H9 (cell line): Measurements from ENCODE around the gene CTNNBL1. TPM values are rescaled to one million over a fixed set of nuclear protein-coding genes. Genes with fewer than 3 reads are reported as not detected.

Experiments
- DNase-seq: peaks from one replicate; pipeline ENCODE4 v3.0.0-alpha.2; 2017
- H2AFZ ChIP-seq: one replicate; pipeline ENCODE4 v1.6.1; 2013; ENCODE audit warnings: mild to moderate bottlenecking, low read length, control low read depth, moderate library complexity
- H2AK5ac ChIP-seq: 2 replicates; pipeline ENCODE4 v1.6.1; 2013; ENCODE audit warnings: low read length, control low read depth, mixed read lengths; ENCODE audit not compliant: insufficient read length
- H2BK120ac ChIP-seq: one replicate; pipeline ENCODE4 v1.6.1; 2013; ENCODE audit warnings: low read depth, mild to moderate bottlenecking, low read length, control low read depth, inconsistent platforms; ENCODE audit not compliant: poor library complexity, severe bottlenecking
- H2BK12ac ChIP-seq: 2 replicates; pipeline ENCODE4 v1.6.1; 2013; ENCODE audit warnings: low read length, control low read depth, mixed read lengths, low read depth; ENCODE audit not compliant: insufficient read length
- H2BK15ac ChIP-seq: 2 replicates; pipeline ENCODE4 v1.6.1; 2013; ENCODE audit warnings: low read depth, low read length, control low read depth
- H2BK20ac ChIP-seq: one replicate; pipeline ENCODE4 v1.6.1; 2013; ENCODE audit warnings: low read depth, mild to moderate bottlenecking, low read length, control low read depth, inconsistent platforms; ENCODE audit not compliant: poor library complexity, severe bottlenecking
- H2BK5ac ChIP-seq: 2 replicates; pipeline ENCODE4 v1.6.1; 2013; ENCODE audit warnings: low read length, control low read depth, mixed read lengths; ENCODE audit not compliant: insufficient read length
- H3K14ac ChIP-seq: 2 replicates; pipeline ENCODE4 v1.6.1; 2013; ENCODE audit warnings: low read length, control low read depth; ENCODE audit not compliant: insufficient read depth
- H3K18ac ChIP-seq: 2 replicates; pipeline ENCODE4 v1.6.1; 2013; ENCODE audit warnings: low read depth, mild to moderate bottlenecking, mixed read lengths, low read length, control low read depth; ENCODE audit not compliant: insufficient read length
- H3K23ac ChIP-seq: 2 replicates; pipeline ENCODE4 v1.6.1; 2013; ENCODE audit warnings: low read length, control low read depth, mixed read lengths, low read depth; ENCODE audit not compliant: insufficient read length
- H3K23me2 ChIP-seq: 2 replicates; pipeline ENCODE4 v1.6.1; 2013; ENCODE audit warnings: low read depth, mild to moderate bottlenecking, mixed read lengths, low read length, control low read depth; ENCODE audit not compliant: insufficient read length, poor library complexity, severe bottlenecking
- H3K27ac ChIP-seq: 2 replicates; pipeline ENCODE4 v1.5.1; 2013; ENCODE audit warnings: low read length, control low read depth, mixed read lengths, low read depth; ENCODE audit not compliant: insufficient read length
- H3K27me3 ChIP-seq: 2 replicates; pipeline ENCODE4 v1.6.1; 2013; ENCODE audit warnings: low read length, control low read depth, inconsistent platforms; ENCODE audit not compliant: insufficient read depth
- H3K4ac ChIP-seq: 2 replicates; pipeline ENCODE4 v1.6.1; 2013; ENCODE audit warnings: low read depth, mild to moderate bottlenecking, control low read depth, inconsistent platforms, low read length, moderate library complexity
- H3K4me1 ChIP-seq: 2 replicates; pipeline ENCODE4 v1.6.1; 2013; ENCODE audit warnings: low read length, control low read depth, inconsistent platforms; ENCODE audit not compliant: insufficient read depth
- H3K4me2 ChIP-seq: 2 replicates; pipeline ENCODE4 v1.6.1; 2013; ENCODE audit warnings: low read length, control low read depth, mixed read lengths; ENCODE audit not compliant: insufficient read length, insufficient read depth
- H3K56ac ChIP-seq: 2 replicates; pipeline ENCODE4 v1.6.1; 2013; ENCODE audit warnings: low read depth, mild to moderate bottlenecking, mixed read lengths, low read length, control low read depth; ENCODE audit not compliant: insufficient read length
- H3K79me1 ChIP-seq: 2 replicates; pipeline ENCODE4 v1.6.1; 2013; ENCODE audit warnings: low read depth, mild to moderate bottlenecking, moderate library complexity, low read length, control low read depth, inconsistent platforms; ENCODE audit not compliant: insufficient read depth, poor library complexity, severe bottlenecking
- H3K79me2 ChIP-seq: 2 replicates; pipeline ENCODE4 v1.6.1; 2013; ENCODE audit warnings: low read length, control low read depth, inconsistent platforms; ENCODE audit not compliant: insufficient read depth
- H3K9ac ChIP-seq: 2 replicates; pipeline ENCODE4 v1.6.1; 2013; ENCODE audit warnings: low read length, control low read depth, mixed read lengths; ENCODE audit not compliant: insufficient read length; ENCODE audit errors: extremely low read depth
- H3K9me3 ChIP-seq: one replicate; pipeline ENCODE4 v1.6.1; 2013; ENCODE audit warnings: low read depth, low read length, inconsistent platforms; ENCODE audit not compliant: control insufficient read depth
- H3T11ph ChIP-seq: one replicate; pipeline ENCODE4 v1.6.1; 2013; ENCODE audit warnings: mild to moderate bottlenecking, low read length, control low read depth, inconsistent platforms
- H4K20me1 ChIP-seq: one replicate; pipeline ENCODE4 v1.6.1; 2013; ENCODE audit not compliant: control insufficient read depth, insufficient read length, insufficient read depth
- H4K5ac ChIP-seq: 2 replicates; pipeline ENCODE4 v1.6.1; 2013; ENCODE audit warnings: low read depth, mild to moderate bottlenecking, mixed read lengths, low read length, control low read depth; ENCODE audit not compliant: insufficient read length
- H4K8ac ChIP-seq: replicated peaks from 2 replicates; pipeline ENCODE4 v1.6.1; 2013; ENCODE audit warnings: low read length, control low read depth, mixed read lengths, low read depth; ENCODE audit not compliant: insufficient read length
- H4K91ac ChIP-seq: 2 replicates; pipeline ENCODE4 v1.6.1; 2013; ENCODE audit warnings: low read depth, mild to moderate bottlenecking, moderate library complexity, mixed read lengths, low read length, control low read depth; ENCODE audit not compliant: insufficient read length
- H3K27ac Mint-ChIP-seq, 3 experiments: 2 replicates in 2 of 3; 3 replicates in 1 of 3; pipeline ENCODE4 v1.8.0; 2020 to 2021; ENCODE audit warnings: mixed read lengths in 3 of 3, mild to moderate bottlenecking in 1 of 3, moderate library complexity in 1 of 3
- H3K27me3 Mint-ChIP-seq: 2 replicates; pipeline ENCODE4 v1.8.0; 2021; ENCODE audit warnings: low read depth, mild to moderate bottlenecking, moderate library complexity, mixed read lengths
- H3K36me3 Mint-ChIP-seq, 3 experiments: 2 replicates in 2 of 3; 3 replicates in 1 of 3; pipeline ENCODE4 v1.8.0; 2020 to 2021; ENCODE audit warnings: low read depth in 3 of 3, mixed read lengths in 3 of 3; ENCODE audit not compliant: insufficient read depth in 1 of 3
- H3K4me1 Mint-ChIP-seq, 2 experiments: 2 replicates each; pipeline ENCODE4 v1.8.0; 2020; ENCODE audit warnings: mixed read lengths in 2 of 2
- H3K4me3 Mint-ChIP-seq, 2 experiments: 2 replicates in 1 of 2; 3 replicates in 1 of 2; pipeline ENCODE4 v1.8.0; 2020 to 2021; ENCODE audit warnings: mild to moderate bottlenecking in 2 of 2, mixed read lengths in 2 of 2, moderate library complexity in 1 of 2
- H3K9me3 Mint-ChIP-seq, 2 experiments: 2 replicates in 1 of 2; 3 replicates in 1 of 2; pipeline ENCODE4 v1.8.0; 2020; ENCODE audit warnings: mild to moderate bottlenecking in 2 of 2, mixed read lengths in 2 of 2, moderate library complexity in 1 of 2
- WGBS: extraction: QIAGEN DNeasy Blood & Tissue Kit; methylation state at CpG from one replicate; pipeline ENCODE4 v1.1.7; 2013; ENCODE audit warnings: missing lambda C conversion rate, low lambda C conversion rate, mixed read lengths; ENCODE audit not compliant: insufficient read length; ENCODE audit errors: extremely low coverage; 5-methylcytosine and 5-hydroxymethylcytosine counted together
- total RNA-seq: library from RNA; stranded (reverse); gene quantifications from 2 replicates; pipeline ENCODE4 v1.2.1, GENCODE V29; 2021
- TF ChIP-seq, protein P1 (sequence below): fragments of 200-600 bp; sonication (generic); conservative IDR thresholded peaks from 3 replicates; pipeline ENCODE4 v1.8.0; 2021; ENCODE audit warnings: antibody characterized with exemption, mild to moderate bottlenecking

CTNNBL1 gene
- total RNA-seq, 1 experiment from 2014 or later, result 67.2 TPM

DNA sequence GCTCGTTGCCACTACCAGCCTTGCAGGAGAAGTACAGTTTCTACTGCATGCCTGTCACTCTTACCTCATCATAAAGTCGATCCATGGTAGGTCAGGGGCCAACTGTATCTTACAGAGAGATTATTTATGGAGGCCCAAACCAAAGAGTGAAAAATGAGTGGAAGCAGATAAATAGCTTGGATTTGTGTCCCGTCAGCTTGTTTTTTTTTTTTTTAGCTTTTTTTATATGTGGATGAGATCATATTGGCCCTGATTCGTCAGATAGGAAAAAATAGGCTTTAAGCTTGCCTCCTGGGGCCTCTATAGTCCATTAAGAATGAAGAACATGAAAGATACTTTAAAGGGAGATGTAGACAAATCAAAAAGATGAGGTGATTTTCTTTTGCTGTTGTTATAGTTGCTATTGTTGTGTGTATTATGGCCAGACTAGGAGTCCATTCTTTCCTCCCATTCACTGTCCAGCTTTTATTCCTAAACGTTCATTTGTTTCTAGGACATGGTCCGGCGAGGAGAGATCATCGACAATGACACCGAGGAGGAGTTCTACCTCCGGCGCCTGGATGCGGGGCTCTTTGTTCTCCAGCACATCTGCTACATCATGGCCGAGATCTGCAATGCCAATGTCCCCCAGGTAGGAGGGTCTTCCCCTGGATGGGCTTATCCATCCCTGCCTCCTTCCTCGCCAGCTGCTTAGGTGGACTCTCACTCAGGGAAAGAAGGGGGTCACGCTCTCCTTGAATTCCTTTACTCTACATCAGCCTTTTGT is 165.8 kb downstream of the CTNNBL1 start:
- DNase-seq, result no peak
- Histone ChIP-seq H3K23me2 (no peaks in the 10 kb centered on the region), H3K56ac (no peak overlapping the region), H3K27ac (no peak overlapping the region), H3K79me2 (no peaks in the 10 kb centered on the region), H4K91ac (no peak overlapping the region), H2AFZ (no peak overlapping the region), H3K9me3 (no peaks in the 10 kb centered on the region), H3K4me2 (no peak overlapping the region), H3K9ac (no peak overlapping the region), H3K27me3 (no peaks in the 10 kb centered on the region), H2AK5ac (no peak overlapping the region), H3K4ac (no peak overlapping the region), H3K18ac (no peak overlapping the region), H3K14ac (no peak overlapping the region), H3K79me1 (no peaks in the 10 kb centered on the region), H3K23ac (no peak overlapping the region), H4K5ac (no peak overlapping the region), H4K8ac (no peak overlapping the region), H3K4me1 (no peaks in the 10 kb centered on the region), H2BK12ac (no peak overlapping the region), H2BK120ac (no peak overlapping the region), H2BK15ac (no peak overlapping the region), H2BK20ac (no peak overlapping the region), H3T11ph (no peak overlapping the region), H4K20me1 (peaks cover 3% of the 10 kb centered on the region), H2BK5ac (no peak overlapping the region)
- TF ChIP-seq, protein P1, sequence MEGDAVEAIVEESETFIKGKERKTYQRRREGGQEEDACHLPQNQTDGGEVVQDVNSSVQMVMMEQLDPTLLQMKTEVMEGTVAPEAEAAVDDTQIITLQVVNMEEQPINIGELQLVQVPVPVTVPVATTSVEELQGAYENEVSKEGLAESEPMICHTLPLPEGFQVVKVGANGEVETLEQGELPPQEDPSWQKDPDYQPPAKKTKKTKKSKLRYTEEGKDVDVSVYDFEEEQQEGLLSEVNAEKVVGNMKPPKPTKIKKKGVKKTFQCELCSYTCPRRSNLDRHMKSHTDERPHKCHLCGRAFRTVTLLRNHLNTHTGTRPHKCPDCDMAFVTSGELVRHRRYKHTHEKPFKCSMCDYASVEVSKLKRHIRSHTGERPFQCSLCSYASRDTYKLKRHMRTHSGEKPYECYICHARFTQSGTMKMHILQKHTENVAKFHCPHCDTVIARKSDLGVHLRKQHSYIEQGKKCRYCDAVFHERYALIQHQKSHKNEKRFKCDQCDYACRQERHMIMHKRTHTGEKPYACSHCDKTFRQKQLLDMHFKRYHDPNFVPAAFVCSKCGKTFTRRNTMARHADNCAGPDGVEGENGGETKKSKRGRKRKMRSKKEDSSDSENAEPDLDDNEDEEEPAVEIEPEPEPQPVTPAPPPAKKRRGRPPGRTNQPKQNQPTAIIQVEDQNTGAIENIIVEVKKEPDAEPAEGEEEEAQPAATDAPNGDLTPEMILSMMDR, result no peak
- H3K9me3 Mint-ChIP-seq, result no peaks in the 10 kb centered on the region
- H3K4me1 Mint-ChIP-seq, result peaks cover 0 to 5% of the 10 kb centered on the region in 2 experiments; a peak in 3 of 4 replicates
- H3K36me3 Mint-ChIP-seq, result peaks cover 7 to 20% (median 16%) of the 10 kb centered on the region in 3 experiments; a peak in 6 of 7 replicates
- H3K27me3 Mint-ChIP-seq, result no peaks in the 10 kb centered on the region
- no CpG with 5 or more reads among the region's 15 CpGs for WGBS
- no peak overlapping the region for H3K4me3 Mint-ChIP-seq
- no peak overlapping the region for H3K27ac Mint-ChIP-seq
